ENCODE data around the gene EHD3. TPM values are rescaled to one million over a fixed set of nuclear protein-coding genes. Genes with fewer than 3 reads are reported as not detected.

EHD3 gene
- total and polyA plus RNA-seq, 10 of the 15 experiments (the other 5 are each of a cell fraction or from before 2014, with no cell fraction given): 1.1 to 10.9 (median 8.2) TPM

- no peaks in the 10 kb centered on the region for H3K9me3 ChIP-seq (replicated peaks; ENCODE audit: control insufficient read depth, insufficient read depth, low read length)
- H2AFZ ChIP-seq (ENCODE audit: control insufficient read depth, low read depth, low read length): no peak overlapping the region
- TF ChIP-seq CEBPZ (IDR thresholded peaks at IDR 0.05; ENCODE audit: low read depth, low read length) (no peak), PRDM15 (CRISPR knock-in tag; IDR thresholded peaks at IDR 0.05) (no peak), SPI1 (IDR thresholded peaks at IDR 0.05; ENCODE audit: borderline replicate concordance, insufficient read depth, low read depth, low read length) (no peak), SKIL (IDR thresholded peaks at IDR 0.05; ENCODE audit: low read depth, poor library complexity, severe bottlenecking) (no peak), USF2 (IDR thresholded peaks at IDR 0.05; ENCODE audit: borderline replicate concordance, low read depth, low read length) (no peak), ZNF592 (IDR thresholded peaks at IDR 0.05) (no peak), ZNF207 (IDR thresholded peaks at IDR 0.05; ENCODE audit: borderline replicate concordance) (no peak)
- no peak overlapping the region for H3K4me3 ChIP-seq
- no peak overlapping the region for H3K27ac ChIP-seq (ENCODE audit: control insufficient read depth, insufficient read depth)
- ChIA-PET SMC1A (ENCODE audit: uncharacterized antibody, unreplicated experiment) (no interaction called here), RAD21 (ENCODE audit: unreplicated experiment) (interaction anchor here (1.0 kb wide), 1 partner anchor 9 kb away, joined by 3 read pairs; no protein-coding TSS in a partner anchor), CTCF (no interaction called here), POLR2A (interaction anchor here (0.9 kb wide), 1 partner anchor 9 kb away, joined by 6 read pairs; no protein-coding TSS in a partner anchor)
- H3K9ac ChIP-seq (ENCODE audit: control insufficient read depth, insufficient read depth, low read length): no peak overlapping the region
- H3K36me3 ChIP-seq (ENCODE audit: control insufficient read depth in 2 of 2, insufficient read depth in 2 of 2, low read length in 1 of 2): no peaks in the 10 kb centered on the region; a peak in 1 of 4 replicates
- H3K4me1 ChIP-seq (ENCODE audit: control insufficient read depth, insufficient read depth, low read length): peaks cover 8% of the 10 kb centered on the region
- in situ Hi-C loops (cut with MboI) (no loop called here), intact Hi-C loops (cut with micrococcal nuclease; ENCODE audit: unreplicated experiment) (no loop called here)
- H3K27me3 ChIP-seq (replicated peaks in 1 of 2; ENCODE audit: control insufficient read depth in 2 of 2, insufficient read depth in 2 of 2, low read length in 1 of 2): no peaks in the 10 kb centered on the region
- DNase-seq (ENCODE audit: low read depth, low spot score): no peak
- 14% methylated on average over 3 of the region's 3 CpGs for WGBS (ENCODE audit: insufficient coverage, insufficient replicate concordance, low lambda C conversion rate, missing lambda C conversion rate)
- BruUV-seq (replicated peaks): no TSS peak
- H4K20me1 ChIP-seq (ENCODE audit: control insufficient read depth, insufficient read depth): no peaks in the 10 kb centered on the region
- no peak overlapping the region for H3K4me2 ChIP-seq (ENCODE audit: control insufficient read depth, insufficient read depth)
- ATAC-seq: no peak
- FAIRE-seq: no peak
- H3K79me2 ChIP-seq (ENCODE audit: control insufficient read depth, insufficient read depth, low read length): no peaks in the 10 kb centered on the region
Observed at GRCh38 chr2:31246184-31246852, 12.4 kb downstream of the EHD3 start.
